HG02759 (cell line): ENCODE measurements around the gene WASF2.
"Not testable (repeated sequence)": the region's sequence is repeated elsewhere in the genome, so short reads cannot be mapped to it uniquely, and the experiment has no call there.

Experiments used
- ATAC-seq: cut with Tn5 transposase; IDR thresholded peaks from one replicate; pipeline ENCODE4 v1.9.1; 2021; ENCODE audit warnings: mild to moderate bottlenecking, moderate library complexity; ENCODE audit not compliant: unreplicated experiment

The WASF2 gene

GRCh38 chr1:27455139-27455811 lies 34.7 kb downstream of the WASF2 start:
- no peak for ATAC-seq

- ATAC-seq, result no peak
Measured at GRCh38 chr1:27454610-27455009, 35.4 kb downstream of the WASF2 start.

- ATAC-seq, result no peak
Measured at GRCh38 chr1:27451343-27451742, 38.6 kb downstream of the WASF2 start.

- no peak for ATAC-seq
Measured at GRCh38 chr1:27448982-27449381, 41.0 kb downstream of the WASF2 start.

GRCh38 chr1:27447883-27448282 lies 42.1 kb downstream of the WASF2 start:
- ATAC-seq, result no peak

GRCh38 chr1:27447399-27447798 lies 42.6 kb downstream of the WASF2 start:
- ATAC-seq, result no peak

- no peak for ATAC-seq
Measured at GRCh38 chr1:27446496-27447020, 43.4 kb downstream of the WASF2 start.

- no peak for ATAC-seq
Measured at GRCh38 chr1:27445177-27445936, 44.6 kb downstream of the WASF2 start.

- no peak for ATAC-seq
Measured at GRCh38 chr1:27444632-27445031, 45.3 kb downstream of the WASF2 start.

- ATAC-seq, result no peak
Measured at GRCh38 chr1:27439150-27439549, 50.8 kb downstream of the WASF2 start.

- ATAC-seq, result no peak
Measured at GRCh38 chr1:27438621-27439061, 51.3 kb downstream of the WASF2 start.

- no peak for ATAC-seq
Measured at GRCh38 chr1:27436204-27437159, 53.5 kb downstream of the WASF2 start.

GRCh38 chr1:27435566-27436203 lies 54.3 kb downstream of the WASF2 start:
- ATAC-seq, result no peak

- no peak for ATAC-seq
Measured at GRCh38 chr1:27433706-27434105, 56.3 kb downstream of the WASF2 start.

- ATAC-seq, result not testable (repeated sequence)
Measured at GRCh38 chr1:27432725-27433124, 57.2 kb downstream of the WASF2 start.

GRCh38 chr1:27431601-27431940 lies 58.4 kb downstream of the WASF2 start:
- ATAC-seq, result no peak

- ATAC-seq, result no peak
Measured at GRCh38 chr1:27430903-27431600, 58.9 kb downstream of the WASF2 start.

- ATAC-seq, result no peak
Measured at GRCh38 chr1:27429029-27429425, 60.9 kb downstream of the WASF2 start.

GRCh38 chr1:27428316-27429028 lies 61.5 kb downstream of the WASF2 start:
- no peak for ATAC-seq
